Activated CD4-positive, alpha-beta T cell treated with anti-CD3 and anti-CD28 coated beads for 36 hours (primary cell): ENCODE results near the gene AP4M1. TPM values are rescaled to one million over a fixed set of nuclear protein-coding genes. Genes with fewer than 3 reads are reported as not detected.

ENCODE experiments used
- ATAC-seq: fragments of 200-7000 bp; cut with Tn5 transposase; one replicate; pipeline ENCODE4 v1.10.0; 2021; ENCODE audit warnings: mild to moderate bottlenecking, moderate library complexity
- CTCF ChIA-PET: fragments of 350-600 bp; sonication (Branson Sonifier 250); formaldehyde crosslinking; loops from one replicate; lab custom pipeline; 2021; ENCODE audit warnings: antibody characterized with exemption; lab: Charles Lee
- POLR2A ChIA-PET: fragments of 350-600 bp; sonication (Branson Sonifier 250); formaldehyde crosslinking; loops from one replicate; lab custom pipeline; 2021; ENCODE audit warnings: antibody characterized with exemption, inconsistent platforms; lab: Charles Lee
- DNase-seq: peaks from one replicate; pipeline ENCODE4 v3.0.0-alpha.2; 2020
- H3K27ac Mint-ChIP-seq: one replicate; pipeline ENCODE4 v1.8.0; 2021; ENCODE audit warnings: mixed read lengths
- H3K27me3 Mint-ChIP-seq: one replicate; pipeline ENCODE4 v1.8.0; 2021; ENCODE audit warnings: mixed read lengths
- H3K36me3 Mint-ChIP-seq: one replicate; pipeline ENCODE4 v1.8.0; 2021; ENCODE audit warnings: low read depth, mixed read lengths
- H3K4me1 Mint-ChIP-seq: one replicate; pipeline ENCODE4 v1.8.0; 2021; ENCODE audit warnings: mixed read lengths
- H3K4me3 Mint-ChIP-seq: one replicate; pipeline ENCODE4 v1.8.0; 2021; ENCODE audit warnings: mild to moderate bottlenecking, moderate library complexity, mixed read lengths
- H3K9me3 Mint-ChIP-seq: one replicate; pipeline ENCODE4 v1.8.0; 2021; ENCODE audit warnings: low read depth, mixed read lengths
- intact Hi-C, 2 experiments: fragments of 100-400 bp; cut with DNase I in 1 of 2; cut with micrococcal nuclease in 1 of 2; formaldehyde crosslinking; loops; one replicate each; pipeline versions ENCODE4 v1.14.2 to v1.15.1; 2022 to 2024; cut with DNase I, micrococcal nuclease
- total RNA-seq, 2 experiments: library from RNA; stranded (reverse); gene quantifications; one replicate each; pipeline ENCODE4 v1.2.3, GENCODE V29; 2021

The AP4M1 gene
- total RNA-seq, 2 experiments from 2014 or later: 8.8 to 10.4 TPM

- intact Hi-C loops: no loop called here
- Mint-ChIP-seq H3K4me1 (no peaks in the 10 kb centered on the region), H3K4me3 (no peak overlapping the region), H3K27me3 (no peaks in the 10 kb centered on the region), H3K36me3 (peaks cover 74% of the 10 kb centered on the region), H3K9me3 (peaks cover 25% of the 10 kb centered on the region), H3K27ac (no peak overlapping the region)
- ChIA-PET POLR2A (interaction anchor here (0.7 kb wide), 2 partner anchors 152 to 530 kb away, joined by 3 to 4 read pairs; partner anchors contain the start of gene TRIM4), CTCF (interaction anchor here (0.5 to 1.2 kb wide), 3 partner anchors 146 to 537 kb away, joined by 3 to 4 read pairs (median 3); no protein-coding TSS in a partner anchor)
- ATAC-seq (no peak), DNase-seq (no peak)
Observed at GRCh38 chr7:100071018-100071723, 30.3 kb upstream of the AP4M1 start.

DNA sequence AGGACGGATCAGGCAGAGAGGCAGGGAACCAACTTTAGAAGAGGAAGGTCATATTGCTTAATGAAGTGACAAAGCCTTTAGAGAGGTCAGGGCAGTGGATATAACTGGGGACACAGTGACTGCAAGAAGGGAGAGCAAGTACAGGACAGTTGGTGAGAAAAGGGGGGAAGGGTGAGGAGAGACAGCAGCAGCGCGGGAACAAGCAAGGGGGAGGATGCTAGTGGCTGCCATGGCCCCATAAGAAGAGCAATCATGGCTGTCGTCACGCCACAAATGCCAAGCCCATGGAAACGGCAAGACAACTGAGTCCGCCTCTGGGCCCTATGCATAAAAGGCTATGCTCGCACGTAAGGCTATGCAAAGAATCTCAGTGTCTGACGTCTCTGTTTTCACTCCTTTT lies 29.0 kb upstream of the AP4M1 start:
- H3K9me3 Mint-ChIP-seq: peaks cover 25% of the 10 kb centered on the region
- ATAC-seq: no peak
- no peak overlapping the region for H3K27ac Mint-ChIP-seq
- CTCF ChIA-PET: interaction anchor here (0.6 to 0.8 kb wide), 2 partner anchors 9 to 26 kb away, joined by 3 read pairs; no protein-coding TSS in a partner anchor
- POLR2A ChIA-PET: interaction anchor here (0.6 kb wide), 1 partner anchor 177 kb away, joined by 3 read pairs; no protein-coding TSS in a partner anchor
- H3K4me3 Mint-ChIP-seq: no peak overlapping the region
- no peak for DNase-seq
- H3K36me3 Mint-ChIP-seq: peaks cover 82% of the 10 kb centered on the region
- intact Hi-C loops: no loop called here
- no peaks in the 10 kb centered on the region for H3K27me3 Mint-ChIP-seq
- H3K4me1 Mint-ChIP-seq: no peaks in the 10 kb centered on the region

GRCh38 chr7:100074841-100075240 lies 26.6 kb upstream of the AP4M1 start:
- H3K36me3 Mint-ChIP-seq: peaks cover 81% of the 10 kb centered on the region
- H3K27ac Mint-ChIP-seq: no peak overlapping the region
- POLR2A ChIA-PET: no interaction called here
- H3K4me3 Mint-ChIP-seq: no peak overlapping the region
- DNase-seq: no peak
- peaks cover 7% of the 10 kb centered on the region for H3K4me1 Mint-ChIP-seq
- H3K27me3 Mint-ChIP-seq: no peaks in the 10 kb centered on the region
- peaks cover 25% of the 10 kb centered on the region for H3K9me3 Mint-ChIP-seq
- intact Hi-C loops: no loop called here
- no peak for ATAC-seq
- CTCF ChIA-PET: interaction anchor here (0.8 kb wide), 1 partner anchor 134 kb away, joined by 4 read pairs; no protein-coding TSS in a partner anchor

DNA sequence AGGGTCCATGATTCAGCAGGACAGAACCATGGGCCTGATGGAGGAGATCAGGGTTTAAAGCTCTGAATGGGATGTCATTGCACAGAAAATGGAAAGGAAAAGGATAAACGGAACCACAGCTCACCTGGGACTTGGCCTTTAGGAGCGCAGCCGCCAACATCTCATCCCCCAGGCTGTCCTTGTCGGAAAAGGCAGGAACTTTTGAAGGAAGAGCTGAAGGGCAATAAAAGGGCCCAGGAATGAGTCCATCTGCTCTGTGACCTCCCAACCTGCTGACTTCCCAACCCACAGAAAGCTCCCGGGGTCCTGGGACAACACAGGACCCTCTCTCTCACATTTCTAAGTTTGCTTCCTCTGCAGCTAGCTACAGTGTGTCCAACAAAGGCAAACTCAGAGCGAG lies 26.0 kb upstream of the AP4M1 start:
- intact Hi-C loops: no loop called here
- Mint-ChIP-seq H3K27ac (no peak overlapping the region), H3K4me1 (peaks cover 12% of the 10 kb centered on the region), H3K9me3 (peaks cover 23% of the 10 kb centered on the region), H3K36me3 (peaks cover 79% of the 10 kb centered on the region), H3K4me3 (no peak overlapping the region), H3K27me3 (no peaks in the 10 kb centered on the region)
- no peak for ATAC-seq
- ChIA-PET CTCF (interaction anchor here (0.6 to 0.8 kb wide), 2 partner anchors 22 to 134 kb away, joined by 3 to 4 read pairs; no protein-coding TSS in a partner anchor), POLR2A (interaction anchor here (0.6 kb wide), 1 partner anchor 44 kb away, joined by 4 read pairs; no protein-coding TSS in a partner anchor)
- no peak for DNase-seq

GRCh38 chr7:100077205-100077604 lies 24.2 kb upstream of the AP4M1 start:
- no peak for ATAC-seq
- ChIA-PET POLR2A (interaction anchor here (0.6 kb wide), 1 partner anchor 372 kb away, joined by 4 read pairs; no protein-coding TSS in a partner anchor), CTCF (interaction anchor here (0.8 kb wide), 1 partner anchor 164 kb away, joined by 3 read pairs; no protein-coding TSS in a partner anchor)
- Mint-ChIP-seq H3K27ac (no peak overlapping the region), H3K4me3 (no peak overlapping the region), H3K36me3 (peaks cover 66% of the 10 kb centered on the region), H3K4me1 (peaks cover 18% of the 10 kb centered on the region), H3K27me3 (no peaks in the 10 kb centered on the region), H3K9me3 (peaks cover 5% of the 10 kb centered on the region)
- intact Hi-C loops: no loop called here
- no peak for DNase-seq

DNA sequence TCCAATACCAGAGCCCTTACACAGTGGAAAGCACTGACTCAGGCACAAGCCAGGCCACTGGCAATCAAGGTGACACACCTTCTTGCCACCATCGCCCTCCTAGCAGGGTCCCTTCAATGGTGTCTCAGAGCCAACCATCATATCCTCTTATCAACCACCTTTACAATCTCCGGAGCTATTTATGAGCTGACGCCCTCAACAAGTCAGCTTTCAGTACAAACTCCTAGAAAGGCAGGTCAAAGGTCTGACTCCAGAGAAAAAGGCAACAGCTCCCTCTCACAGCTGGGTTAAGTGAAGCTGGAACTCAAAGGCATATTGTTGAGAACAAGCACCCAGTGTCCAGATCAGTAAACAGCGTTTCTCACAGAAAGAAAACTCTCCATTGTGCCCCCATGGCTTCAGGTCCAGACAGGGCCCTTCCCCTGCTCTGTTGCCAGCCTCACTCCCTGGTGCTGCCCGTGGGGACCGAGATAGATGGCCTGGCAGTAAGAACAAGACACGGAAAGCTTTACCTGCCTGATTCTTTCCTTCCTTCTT lies 22.4 kb upstream of the AP4M1 start:
- ATAC-seq: no peak
- no peak overlapping the region for H3K4me3 Mint-ChIP-seq
- ChIA-PET POLR2A (no interaction called here), CTCF (interaction anchor here (0.6 kb wide), 1 partner anchor 60 kb away, joined by 3 read pairs; no protein-coding TSS in a partner anchor)
- no peaks in the 10 kb centered on the region for H3K27me3 Mint-ChIP-seq
- H3K27ac Mint-ChIP-seq: peak overlapping the region; percentile 17
- H3K4me1 Mint-ChIP-seq: peaks cover 25% of the 10 kb centered on the region
- intact Hi-C loops: no loop called here
- DNase-seq: no peak
- H3K9me3 Mint-ChIP-seq: no peaks in the 10 kb centered on the region
- H3K36me3 Mint-ChIP-seq: peaks cover 48% of the 10 kb centered on the region

GRCh38 chr7:100080907-100081534 lies 20.4 kb upstream of the AP4M1 start:
- DNase-seq (no peak), ATAC-seq (no peak)
- no peaks in the 10 kb centered on the region for H3K27me3 Mint-ChIP-seq
- no peaks in the 10 kb centered on the region for H3K9me3 Mint-ChIP-seq
- peak overlapping the region; percentile 87 for H3K27ac Mint-ChIP-seq
- H3K36me3 Mint-ChIP-seq: peaks cover 29% of the 10 kb centered on the region
- peaks cover 25% of the 10 kb centered on the region for H3K4me1 Mint-ChIP-seq
- ChIA-PET CTCF (interaction anchor here (0.7 to 1.2 kb wide), 3 partner anchors 29 to 127 kb away, joined by 3 read pairs; no protein-coding TSS in a partner anchor), POLR2A (interaction anchor here (0.8 kb wide), 1 partner anchor 672 kb away, joined by 4 read pairs; the partner anchor contains the start of gene BUD31)
- H3K4me3 Mint-ChIP-seq: peak overlapping the region; percentile 87
- intact Hi-C loops: loop anchor here (1.0 to 10.0 kb wide), 22 partner anchors 20 to 794 kb away; partner anchors contain the start of genes AP4M1 (in 2 of the 2), MCM7 (in 2 of the 2), TRIM4 (in 2 of the 2) and ZKSCAN1 (in 2 of the 2)

DNA sequence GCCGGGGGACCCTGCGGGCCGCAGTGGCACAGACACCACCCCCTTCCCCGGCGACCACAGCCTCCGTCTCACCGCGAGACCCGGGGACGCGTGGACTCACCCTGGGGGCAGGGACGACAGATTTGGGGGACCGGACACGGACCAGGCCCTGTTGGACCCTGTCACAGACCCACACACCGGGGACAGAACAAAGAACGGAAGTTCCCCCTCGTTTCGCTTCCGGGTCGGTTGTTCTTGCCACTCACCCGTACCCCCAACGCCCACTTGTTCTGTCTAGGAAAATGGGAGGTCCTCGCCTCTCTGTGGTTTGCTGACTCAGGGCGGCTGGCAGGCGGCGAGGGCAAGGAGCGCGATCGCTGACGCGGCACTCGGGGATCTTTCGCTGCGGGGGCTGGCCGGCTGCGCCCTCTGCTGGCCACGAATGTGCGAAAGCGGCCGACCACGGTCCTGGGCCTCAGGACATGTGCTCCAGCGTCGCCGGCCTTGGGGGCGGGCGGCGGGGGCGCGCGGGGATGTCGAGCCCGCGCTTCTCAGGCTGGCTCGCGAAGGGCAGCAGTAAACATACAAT lies 19.8 kb upstream of the AP4M1 start, which contains the start of gene ZNF3:
Gene ZNF3, minus strand, starts transcription at position 189 of the 568 bp plus-strand sequence. CDS start 4,366 bp downstream, outside the sequence.
- intact Hi-C loops: loop anchor here (1.0 to 10.0 kb wide), 22 partner anchors 19 to 793 kb away; partner anchors contain the start of genes AP4M1 (in 2 of the 2), MCM7 (in 2 of the 2), TRIM4 (in 2 of the 2) and ZKSCAN1 (in 2 of the 2)
- Mint-ChIP-seq H3K27ac (peak within 1 kb of the TSS; percentile 87), H3K9me3 (no peaks in the 10 kb centered on the region), H3K4me3 (peak within 1 kb of the TSS; percentile 87), H3K36me3 (peaks cover 23% of the 10 kb centered on the region), H3K27me3 (no peaks in the 10 kb centered on the region), H3K4me1 (peaks cover 25% of the 10 kb centered on the region)
- DNase-seq: peak; percentile 99
- ChIA-PET POLR2A (interaction anchor here (1.1 kb wide), 1 partner anchor 12 kb away, joined by 3 read pairs; no protein-coding TSS in a partner anchor), CTCF (interaction anchor here (0.7 to 1.4 kb wide), 7 partner anchors 9 to 263 kb away, joined by 3 to 13 read pairs (median 3); partner anchors contain the start of genes AP4M1, MCM7 and TRIM4)
- peak; percentile 83 for ATAC-seq

DNA sequence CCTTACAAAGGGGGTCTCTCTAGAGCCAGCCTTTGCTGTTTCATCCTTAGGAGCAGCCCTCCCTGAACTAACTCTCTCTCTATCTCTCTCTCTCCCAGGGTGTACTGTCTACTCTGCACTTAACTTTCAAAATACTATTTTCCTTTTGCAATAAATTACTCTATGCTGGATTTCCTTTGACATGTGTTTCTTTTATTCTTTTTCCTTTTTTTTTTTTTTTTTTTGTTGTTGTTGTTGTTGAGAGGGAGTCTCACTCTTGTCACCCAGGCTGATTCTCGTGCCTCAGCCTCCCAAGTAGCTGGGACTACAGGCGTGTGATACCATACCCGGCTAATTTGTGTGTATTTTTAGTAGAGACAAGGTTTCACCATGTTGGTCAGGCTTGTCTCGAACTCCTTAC lies 18.5 kb upstream of the AP4M1 start:
- H3K36me3 Mint-ChIP-seq: peaks cover 17% of the 10 kb centered on the region
- ATAC-seq (no peak), DNase-seq (no peak)
- no peaks in the 10 kb centered on the region for H3K9me3 Mint-ChIP-seq
- intact Hi-C loops: loop anchor here (5.0 to 10.0 kb wide), 8 partner anchors 44 to 792 kb away; partner anchors contain the start of genes MBLAC1 (in 1 of the 2), SRRT (in 1 of the 2), TRIM4 (in 1 of the 2) and ZKSCAN1 (in 1 of the 2)
- H3K4me1 Mint-ChIP-seq: peaks cover 30% of the 10 kb centered on the region
- H3K27ac Mint-ChIP-seq: peak overlapping the region; percentile 85
- H3K4me3 Mint-ChIP-seq: peak overlapping the region; percentile 87
- H3K27me3 Mint-ChIP-seq: no peaks in the 10 kb centered on the region
- ChIA-PET CTCF (interaction anchor here (0.6 to 1.4 kb wide), 12 partner anchors 8 to 525 kb away, joined by 3 to 13 read pairs (median 3); partner anchors contain the start of genes AP4M1, MCM7 and ZKSCAN1), POLR2A (interaction anchor here (0.6 to 1.1 kb wide), 6 partner anchors 11 to 211 kb away, joined by 3 to 11 read pairs (median 3); partner anchors contain the start of genes AP4M1, LAMTOR4, MBLAC1 and MCM7)

DNA sequence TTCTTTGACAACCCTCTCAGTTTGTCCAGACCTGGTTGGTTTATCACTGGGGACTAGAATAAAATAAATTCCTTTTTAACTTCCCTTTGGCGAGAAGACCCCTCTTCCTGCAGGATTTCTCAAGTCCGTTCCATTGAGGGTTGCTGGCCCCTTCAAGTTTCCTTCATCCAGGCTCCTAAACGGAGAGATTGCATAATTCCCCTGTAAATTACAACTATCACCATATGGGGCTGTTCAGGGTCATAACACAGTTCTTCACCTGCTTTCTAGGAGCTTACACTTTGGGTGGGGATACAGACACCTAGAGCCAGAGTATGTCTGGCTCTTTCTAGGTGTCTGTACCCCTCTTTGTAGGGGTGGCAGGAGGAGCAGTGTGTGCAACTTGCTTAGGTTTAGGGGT lies 15.9 kb upstream of the AP4M1 start:
- H3K27ac Mint-ChIP-seq: no peak overlapping the region
- intact Hi-C loops: loop anchor here (5.0 to 10.0 kb wide), 5 partner anchors 171 to 789 kb away; partner anchors contain the start of genes BUD31 (in 1 of the 2), PDAP1 (in 1 of the 2), SRRT (in 1 of the 2) and TRIM4 (in 1 of the 2)
- POLR2A ChIA-PET: no interaction called here
- ATAC-seq (no peak), DNase-seq (no peak)
- H3K4me1 Mint-ChIP-seq: peaks cover 29% of the 10 kb centered on the region
- H3K4me3 Mint-ChIP-seq: no peak overlapping the region
- H3K36me3 Mint-ChIP-seq: peaks cover 13% of the 10 kb centered on the region
- no peaks in the 10 kb centered on the region for H3K9me3 Mint-ChIP-seq
- CTCF ChIA-PET: interaction anchor here (0.7 to 1.0 kb wide), 2 partner anchors 10 to 47 kb away, joined by 3 read pairs; no protein-coding TSS in a partner anchor
- H3K27me3 Mint-ChIP-seq: no peaks in the 10 kb centered on the region
